Kidney (tissue), 14 donors: ENCODE data around the gene STEAP2. TPM values are rescaled to one million over a fixed set of nuclear protein-coding genes. Genes with fewer than 3 reads are reported as not detected.
"Not testable (repeated sequence)": the region's sequence is repeated elsewhere in the genome, so short reads cannot be mapped to it uniquely, and the experiment has no call there.

Experiments
- DNase-seq, 5 donors: peaks; one replicate each; pipeline ENCODE4 v3.0.0-alpha.2; 2013 to 2020
- FAIRE-seq: peaks from 2 replicates; lab custom pipeline; 2012; peaks lifted over from hg19 to GRCh38; lab: Jason Lieb, UNC
- H3K27ac ChIP-seq, 2 donors: one replicate each; pipeline ENCODE4 v1.7.0; 2013; ENCODE audit warnings: low read depth in 2 of 2, low read length in 2 of 2, inconsistent platforms in 1 of 2
- H3K27me3 ChIP-seq: one replicate; pipeline ENCODE4 v1.7.1; 2013; ENCODE audit warnings: low read length, inconsistent platforms; ENCODE audit not compliant: control insufficient read depth, insufficient read depth
- H3K36me3 ChIP-seq, 3 donors: one replicate each; pipeline versions ENCODE4 v1.7.0 to v1.7.1; 2013; ENCODE audit warnings: low read length in 3 of 3, control low read depth in 1 of 3, inconsistent platforms in 1 of 3; ENCODE audit not compliant: insufficient read depth in 3 of 3, control insufficient read depth in 2 of 3
- H3K4me1 ChIP-seq, 3 donors: one replicate each; pipeline versions ENCODE4 v1.7.0 to v1.7.1; 2013; ENCODE audit warnings: low read length in 3 of 3, inconsistent platforms in 1 of 3, low read depth in 1 of 3; ENCODE audit not compliant: control insufficient read depth in 2 of 3, insufficient read depth in 2 of 3
- H3K4me3 ChIP-seq, 3 donors: one replicate each; pipeline versions ENCODE4 v1.7.0 to v1.8.1; 2013; ENCODE audit warnings: low read length in 3 of 3, control low read depth in 1 of 3, inconsistent platforms in 1 of 3
- H3K9ac ChIP-seq, 3 donors: one replicate each; pipeline versions ENCODE4 v1.7.0 to v1.7.1; 2013; ENCODE audit warnings: low read length in 3 of 3, control low read depth in 1 of 3, inconsistent platforms in 1 of 3
- H3K9me3 ChIP-seq, 3 donors: one replicate each; pipeline versions ENCODE4 v1.7.0 to v1.7.1; 2013; ENCODE audit warnings: low read length in 3 of 3, control low read depth in 1 of 3, inconsistent platforms in 1 of 3; ENCODE audit not compliant: control insufficient read depth in 2 of 3, insufficient read depth in 1 of 3
- intact Hi-C: fragments of 100-400 bp; cut with DNase I; formaldehyde crosslinking; loops from one replicate; pipeline ENCODE4 v1.11.1; 2022
- polyA plus RNA-seq: library from polyadenylated mRNA; stranded (reverse); fragments of 350-450 nt; fragmentation: Illumina TruSeq; extraction: RNeasy Lipid Tissue Mini Kit (QIAGEN cat#74804); gene quantifications from one replicate; pipeline ENCODE4 v1.2.3, GENCODE V29; 2014; ENCODE audit warnings: low read depth, low replicate concordance; ENCODE audit not compliant: insufficient read depth
- total RNA-seq: library from RNA; stranded (reverse); fragmentation: NEBNext Ultra II Directional; extraction: Animal tissue kit (Norgen Biotek cat#: 25700); gene quantifications from one replicate; pipeline ENCODE4 v1.2.1, GENCODE V29; 2021
- TF ChIP-seq, protein P1 (sequence below): IDR thresholded peaks from 3 replicates; pipeline ENCODE4 v1.5.1; 2012; ENCODE audit warnings: mild to moderate bottlenecking, moderate library complexity, borderline replicate concordance; ENCODE audit not compliant: insufficient read depth; ENCODE audit errors: extremely low read depth
- donor health status: control.
- donor health status: control.
- donor health status: control.
- donor health status: control.
- donor health status: control.
- donor health status: DM: yes; HTN: yes; CAD: no.
- donor health status: Normal renal cell carcinoma (clear cell type).

STEAP2 gene
- total and polyA plus RNA-seq, 2 donors from 2014 or later = 8.9 to 15.8 TPM

DNA sequence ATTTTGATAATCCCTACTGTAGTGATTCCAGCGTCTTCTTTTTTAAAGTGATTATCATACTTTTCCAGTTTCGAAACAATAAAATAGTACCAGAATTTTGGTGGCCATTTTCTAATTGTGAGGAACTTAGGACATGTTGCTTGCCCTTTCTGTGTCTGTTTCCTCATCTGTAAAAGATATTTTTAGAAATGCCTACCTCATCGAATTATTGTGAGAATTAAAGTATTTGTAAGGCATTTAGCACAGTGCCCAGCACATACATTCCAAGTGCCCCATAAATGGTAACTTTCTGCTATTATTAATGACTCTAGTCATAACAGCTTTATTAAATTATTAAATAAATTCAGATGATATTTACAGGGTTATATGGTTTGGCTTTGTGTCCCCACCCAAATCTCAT is 37.2 kb downstream of the STEAP2 start:
- H3K9ac ChIP-seq = no peak overlapping the region
- intact Hi-C loops = no loop called here
- H3K27ac ChIP-seq = no peak overlapping the region
- peaks cover 0 to 7% (median 0%) of the 10 kb centered on the region in 3 donors for H3K4me1 ChIP-seq
- no peaks in the 10 kb centered on the region for H3K9me3 ChIP-seq
- FAIRE-seq (no peak), DNase-seq (no peak)
- H3K27me3 ChIP-seq = no peaks in the 10 kb centered on the region
- no peaks in the 10 kb centered on the region for H3K36me3 ChIP-seq
- H3K4me3 ChIP-seq = no peak overlapping the region
- TF ChIP-seq, protein P1, sequence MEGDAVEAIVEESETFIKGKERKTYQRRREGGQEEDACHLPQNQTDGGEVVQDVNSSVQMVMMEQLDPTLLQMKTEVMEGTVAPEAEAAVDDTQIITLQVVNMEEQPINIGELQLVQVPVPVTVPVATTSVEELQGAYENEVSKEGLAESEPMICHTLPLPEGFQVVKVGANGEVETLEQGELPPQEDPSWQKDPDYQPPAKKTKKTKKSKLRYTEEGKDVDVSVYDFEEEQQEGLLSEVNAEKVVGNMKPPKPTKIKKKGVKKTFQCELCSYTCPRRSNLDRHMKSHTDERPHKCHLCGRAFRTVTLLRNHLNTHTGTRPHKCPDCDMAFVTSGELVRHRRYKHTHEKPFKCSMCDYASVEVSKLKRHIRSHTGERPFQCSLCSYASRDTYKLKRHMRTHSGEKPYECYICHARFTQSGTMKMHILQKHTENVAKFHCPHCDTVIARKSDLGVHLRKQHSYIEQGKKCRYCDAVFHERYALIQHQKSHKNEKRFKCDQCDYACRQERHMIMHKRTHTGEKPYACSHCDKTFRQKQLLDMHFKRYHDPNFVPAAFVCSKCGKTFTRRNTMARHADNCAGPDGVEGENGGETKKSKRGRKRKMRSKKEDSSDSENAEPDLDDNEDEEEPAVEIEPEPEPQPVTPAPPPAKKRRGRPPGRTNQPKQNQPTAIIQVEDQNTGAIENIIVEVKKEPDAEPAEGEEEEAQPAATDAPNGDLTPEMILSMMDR = no peak

DNA sequence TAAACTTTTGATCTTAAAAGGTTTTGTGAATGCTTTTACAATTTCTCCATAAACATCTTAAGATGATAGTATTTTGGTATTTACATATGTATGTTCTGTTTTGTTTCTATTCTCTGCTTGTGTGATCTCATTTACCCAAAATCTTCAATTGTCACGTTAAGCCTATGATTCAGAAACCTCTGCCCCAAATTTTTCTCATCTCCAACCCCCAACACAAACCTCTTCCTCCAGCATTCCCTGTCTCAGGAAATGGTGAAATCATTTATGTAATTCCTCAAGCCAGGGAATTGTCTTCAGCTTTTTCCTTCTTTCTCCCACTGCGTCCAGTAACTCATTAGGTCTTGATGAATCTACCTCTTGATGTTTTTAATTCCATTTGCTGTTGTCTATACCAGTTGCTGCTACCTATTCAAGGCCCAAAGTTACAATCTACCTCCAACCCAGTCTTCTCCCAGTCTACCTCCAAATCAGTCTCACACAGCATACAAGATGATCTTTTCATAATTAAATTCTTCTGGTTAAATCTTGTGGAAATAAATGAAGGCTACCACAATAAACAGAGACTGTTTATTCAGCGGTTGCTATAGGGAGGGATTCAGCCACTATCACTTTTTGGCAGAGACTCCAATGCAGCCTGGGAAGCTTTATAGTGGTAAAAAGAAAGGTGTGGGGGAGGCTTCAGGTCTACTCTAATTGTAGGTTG is 39.2 kb downstream of the STEAP2 start:
- Histone ChIP-seq H3K27ac (no peak overlapping the region), H3K4me1 (peaks cover 0 to 4% (median 0%) of the 10 kb centered on the region in 3 donors), H3K27me3 (no peaks in the 10 kb centered on the region), H3K9ac (no peak overlapping the region), H3K9me3 (no peaks in the 10 kb centered on the region), H3K36me3 (no peaks in the 10 kb centered on the region), H3K4me3 (no peak overlapping the region)
- TF ChIP-seq, protein P1 = no peak
- intact Hi-C loops = no loop called here
- no peak for DNase-seq
- no peak for FAIRE-seq

DNA sequence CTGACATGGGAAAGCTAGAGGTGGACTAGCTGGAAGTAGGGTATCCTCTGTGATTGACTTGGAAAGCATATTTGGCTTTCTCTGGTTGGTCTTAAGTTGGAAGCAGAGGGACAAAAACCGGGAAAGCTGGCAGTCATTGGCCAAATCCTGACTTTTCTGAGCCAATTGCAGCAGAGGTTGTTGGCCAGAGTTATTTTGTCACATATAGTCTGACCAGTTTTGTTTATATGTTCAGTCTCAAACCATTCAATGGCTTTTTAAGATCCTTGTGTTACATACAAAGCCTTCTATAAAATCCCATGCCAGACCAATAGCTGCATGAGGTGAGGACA is 39.7 kb downstream of the STEAP2 start:
- Histone ChIP-seq H3K36me3 (no peaks in the 10 kb centered on the region), H3K27ac (no peak overlapping the region), H3K9me3 (peaks cover 0 to 4% (median 0%) of the 10 kb centered on the region in 3 donors), H3K9ac (no peak overlapping the region), H3K4me3 (no peak overlapping the region), H3K4me1 (peaks cover 0 to 2% (median 0%) of the 10 kb centered on the region in 3 donors), H3K27me3 (no peaks in the 10 kb centered on the region)
- TF ChIP-seq, protein P1 = no peak
- no peak for FAIRE-seq
- intact Hi-C loops = no loop called here
- no peak for DNase-seq

DNA sequence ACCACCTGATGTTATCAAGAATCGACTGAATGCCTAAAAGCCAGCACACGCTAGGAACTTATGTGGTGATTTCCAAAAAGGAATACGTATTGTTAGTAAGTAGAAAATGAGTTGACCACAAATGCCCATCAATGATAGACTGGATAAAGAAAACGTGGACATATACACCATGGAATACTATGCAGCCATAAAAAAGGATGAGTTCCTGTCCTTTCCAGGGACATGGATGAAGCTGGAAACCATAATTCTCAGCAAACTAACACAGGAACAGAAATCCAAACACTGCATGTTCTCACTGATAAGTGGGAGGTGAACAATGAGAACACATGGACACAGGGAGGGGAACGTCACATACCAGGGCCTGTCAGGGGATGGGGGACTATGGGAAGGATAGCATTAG is 44.5 kb downstream of the STEAP2 start:
- H3K27ac ChIP-seq, H3K9me3 ChIP-seq, H3K27me3 ChIP-seq, H3K4me1 ChIP-seq, H3K36me3 ChIP-seq, H3K9ac ChIP-seq, DNase-seq, FAIRE-seq, H3K4me3 ChIP-seq, intact Hi-C loops: not testable (repeated sequence)
